Duodenal mucosa (tissue), 2 donors: ENCODE data around the gene LETM1.
"Not testable (repeated sequence)": the region's sequence is repeated elsewhere in the genome, so short reads cannot be mapped to it uniquely, and the experiment has no call there.

Source experiments
- H3K27ac ChIP-seq: one replicate; pipeline ENCODE4 v1.7.0; 2013; ENCODE audit warnings: low read depth, low read length
- H3K27me3 ChIP-seq, 2 donors: one replicate each; pipeline ENCODE4 v1.7.0; 2013; ENCODE audit warnings: low read length in 2 of 2, control low read depth in 1 of 2; ENCODE audit not compliant: insufficient read depth in 2 of 2, control insufficient read depth in 1 of 2
- H3K36me3 ChIP-seq, 2 donors: one replicate each; pipeline ENCODE4 v1.7.0; 2013; ENCODE audit warnings: low read length in 2 of 2, control low read depth in 1 of 2; ENCODE audit not compliant: insufficient read depth in 2 of 2, control insufficient read depth in 1 of 2
- H3K4me1 ChIP-seq, 2 donors: one replicate each; pipeline ENCODE4 v1.7.0; 2013; ENCODE audit warnings: low read length in 2 of 2, control low read depth in 1 of 2; ENCODE audit not compliant: insufficient read depth in 2 of 2, control insufficient read depth in 1 of 2
- H3K4me3 ChIP-seq, 2 donors: one replicate each; pipeline ENCODE4 v1.7.0; 2013; ENCODE audit warnings: low read length in 2 of 2, low read depth in 1 of 2
- H3K9ac ChIP-seq, 2 donors: one replicate each; pipeline ENCODE4 v1.7.0; 2013; ENCODE audit warnings: low read length in 2 of 2, low read depth in 1 of 2
- H3K9me3 ChIP-seq, 2 donors: one replicate each; pipeline ENCODE4 v1.7.0; 2013; ENCODE audit warnings: low read length in 2 of 2, control low read depth in 1 of 2; ENCODE audit not compliant: control insufficient read depth in 1 of 2

Gene LETM1

GRCh38 chr4:1854752-1855151 lies 1.2 kb downstream of the LETM1 start:
- H3K9me3 ChIP-seq = no peaks in the 10 kb centered on the region
- H3K4me3 ChIP-seq = peak overlapping the region; percentile 79 to 87
- no peaks in the 10 kb centered on the region for H3K27me3 ChIP-seq
- H3K9ac ChIP-seq = peak overlapping the region; percentile 70 to 89
- H3K36me3 ChIP-seq = no peaks in the 10 kb centered on the region
- no peak overlapping the region for H3K27ac ChIP-seq
- H3K4me1 ChIP-seq = peaks cover 45 to 56% of the 10 kb centered on the region in 2 donors

- peak overlapping the region in 1 of 2 donors; percentile 15 for H3K9ac ChIP-seq
- no peaks in the 10 kb centered on the region for H3K27me3 ChIP-seq
- H3K4me1 ChIP-seq = peaks cover 45 to 55% of the 10 kb centered on the region in 2 donors
- H3K9me3 ChIP-seq = no peaks in the 10 kb centered on the region
- no peak overlapping the region for H3K4me3 ChIP-seq
- H3K27ac ChIP-seq = peak overlapping the region; percentile 8
- H3K36me3 ChIP-seq = peaks cover 0 to 4% of the 10 kb centered on the region in 2 donors
Measured at GRCh38 chr4:1852904-1853623, 2.9 kb downstream of the LETM1 start.

GRCh38 chr4:1851575-1852410 lies 4.2 kb downstream of the LETM1 start:
- H3K27me3 ChIP-seq = no peaks in the 10 kb centered on the region
- peaks cover 0 to 12% of the 10 kb centered on the region in 2 donors for H3K36me3 ChIP-seq
- H3K27ac ChIP-seq = no peak overlapping the region
- peaks cover 38 to 42% of the 10 kb centered on the region in 2 donors for H3K4me1 ChIP-seq
- H3K9me3 ChIP-seq = no peaks in the 10 kb centered on the region
- H3K4me3 ChIP-seq = peak overlapping the region in 1 of 2 donors; percentile 7
- H3K9ac ChIP-seq = no peak overlapping the region

- no peak overlapping the region for H3K27ac ChIP-seq
- H3K4me1 ChIP-seq = peaks cover 38 to 42% of the 10 kb centered on the region in 2 donors
- H3K4me3 ChIP-seq = peak overlapping the region; percentile 2 to 7
- H3K9me3 ChIP-seq = no peaks in the 10 kb centered on the region
- no peaks in the 10 kb centered on the region for H3K27me3 ChIP-seq
- H3K36me3 ChIP-seq = peaks cover 6 to 18% of the 10 kb centered on the region in 2 donors
- peak overlapping the region in 1 of 2 donors; percentile 20 for H3K9ac ChIP-seq
Measured at GRCh38 chr4:1851160-1851559, 4.8 kb downstream of the LETM1 start.

GRCh38 chr4:1850276-1850675 lies 5.7 kb downstream of the LETM1 start:
- Histone ChIP-seq H3K4me3 (no peak overlapping the region), H3K9me3 (no peaks in the 10 kb centered on the region), H3K9ac (no peak overlapping the region), H3K27ac (no peak overlapping the region), H3K36me3 (peaks cover 7 to 23% of the 10 kb centered on the region in 2 donors), H3K4me1 (peaks cover 38 to 41% of the 10 kb centered on the region in 2 donors), H3K27me3 (no peaks in the 10 kb centered on the region)

GRCh38 chr4:1846580-1846979 lies 9.4 kb downstream of the LETM1 start:
- H3K27ac ChIP-seq = no peak overlapping the region
- H3K36me3 ChIP-seq = peaks cover 22 to 54% of the 10 kb centered on the region in 2 donors
- H3K4me1 ChIP-seq = peaks cover 11% of the 10 kb centered on the region in 2 donors
- no peak overlapping the region for H3K9ac ChIP-seq
- no peaks in the 10 kb centered on the region for H3K9me3 ChIP-seq
- H3K4me3 ChIP-seq = no peak overlapping the region
- H3K27me3 ChIP-seq = no peaks in the 10 kb centered on the region

GRCh38 chr4:1844618-1845017 lies 11.3 kb downstream of the LETM1 start:
- not testable (repeated sequence) for H3K27ac ChIP-seq, H3K4me3 ChIP-seq, H3K9me3 ChIP-seq, H3K9ac ChIP-seq, H3K4me1 ChIP-seq, H3K27me3 ChIP-seq
- H3K36me3 ChIP-seq = peaks cover 33 to 69% of the 10 kb centered on the region in 2 donors

- no peaks in the 10 kb centered on the region for H3K4me1 ChIP-seq
- no peak overlapping the region for H3K9ac ChIP-seq
- H3K27ac ChIP-seq = no peak overlapping the region
- no peaks in the 10 kb centered on the region for H3K9me3 ChIP-seq
- no peak overlapping the region for H3K4me3 ChIP-seq
- H3K27me3 ChIP-seq = no peaks in the 10 kb centered on the region
- peaks cover 39 to 75% of the 10 kb centered on the region in 2 donors for H3K36me3 ChIP-seq
Measured at GRCh38 chr4:1843852-1844251, 12.1 kb downstream of the LETM1 start.

GRCh38 chr4:1842993-1843448 lies 12.9 kb downstream of the LETM1 start:
- H3K9me3 ChIP-seq = no peaks in the 10 kb centered on the region
- H3K4me1 ChIP-seq = no peaks in the 10 kb centered on the region
- peaks cover 39 to 78% of the 10 kb centered on the region in 2 donors for H3K36me3 ChIP-seq
- H3K27ac ChIP-seq = no peak overlapping the region
- H3K9ac ChIP-seq = no peak overlapping the region
- no peak overlapping the region for H3K4me3 ChIP-seq
- H3K27me3 ChIP-seq = no peaks in the 10 kb centered on the region

GRCh38 chr4:1842339-1842895 lies 13.5 kb downstream of the LETM1 start:
- no peaks in the 10 kb centered on the region for H3K27me3 ChIP-seq
- H3K9ac ChIP-seq = no peak overlapping the region
- no peak overlapping the region for H3K4me3 ChIP-seq
- no peak overlapping the region for H3K27ac ChIP-seq
- H3K4me1 ChIP-seq = no peaks in the 10 kb centered on the region
- H3K9me3 ChIP-seq = no peaks in the 10 kb centered on the region
- H3K36me3 ChIP-seq = peaks cover 39 to 77% of the 10 kb centered on the region in 2 donors
